Measurements from ENCODE around the gene GSTA2.
"Not testable (repeated sequence)": the region's sequence is repeated elsewhere in the genome, so short reads cannot be mapped to it uniquely, and the experiment has no call there.

The GSTA2 gene

GRCh38 chr6:52752310-52752709 lies 11.0 kb downstream of the GSTA2 start:
- TF ChIP-seq CTCF (IDR thresholded peaks at IDR 0.05; ENCODE audit: insufficient read depth, low read length, poor library complexity, severe bottlenecking), result no peak
- no peak for TF ChIP-seq EZH2phosphoT487 (conservative IDR thresholded peaks at IDR 0.05; ENCODE audit: low read length)
- Histone ChIP-seq H3K9me3 (ENCODE audit: insufficient read depth, low read length) (no peaks in the 10 kb centered on the region), H3K4me2 (ENCODE audit: low read depth, low read length, poor library complexity, severe bottlenecking) (no peak overlapping the region), H4K20me1 (ENCODE audit: low read depth, low read length) (no peaks in the 10 kb centered on the region), H3K27ac (ENCODE audit: low read depth, low read length) (no peak overlapping the region), H2AFZ (ENCODE audit: low read depth, low read length, severe bottlenecking) (no peak overlapping the region), H3K36me3 (ENCODE audit: low read length) (no peaks in the 10 kb centered on the region), H3F3A (ENCODE audit: insufficient read depth) (no peaks in the 10 kb centered on the region), H3K9ac (ENCODE audit: low read length) (no peak overlapping the region), H3K4me3 (ENCODE audit: insufficient read depth, low read length, poor library complexity, severe bottlenecking) (no peak overlapping the region), H3K27me3 (ENCODE audit: low read length) (no peaks in the 10 kb centered on the region), H3K79me2 (ENCODE audit: insufficient read depth, low read length) (no peaks in the 10 kb centered on the region), H3K9me2 (replicated peaks; ENCODE audit: insufficient read depth, low read length) (no peaks in the 10 kb centered on the region)

GRCh38 chr6:52749556-52750152 lies 13.6 kb downstream of the GSTA2 start:
- Histone ChIP-seq H3K27me3 (ENCODE audit: low read length) (no peaks in the 10 kb centered on the region), H3K9me3 (ENCODE audit: insufficient read depth, low read length) (no peaks in the 10 kb centered on the region), H3K36me3 (ENCODE audit: low read length) (no peaks in the 10 kb centered on the region), H3K4me3 (ENCODE audit: insufficient read depth, low read length, poor library complexity, severe bottlenecking) (no peak overlapping the region), H3K4me2 (ENCODE audit: low read depth, low read length, poor library complexity, severe bottlenecking) (no peak overlapping the region), H2AFZ (ENCODE audit: low read depth, low read length, severe bottlenecking) (no peak overlapping the region), H3F3A (ENCODE audit: insufficient read depth) (no peaks in the 10 kb centered on the region), H3K79me2 (ENCODE audit: insufficient read depth, low read length) (no peaks in the 10 kb centered on the region), H3K27ac (ENCODE audit: low read depth, low read length) (no peak overlapping the region), H4K20me1 (ENCODE audit: low read depth, low read length) (no peaks in the 10 kb centered on the region), H3K9me2 (replicated peaks; ENCODE audit: insufficient read depth, low read length) (no peaks in the 10 kb centered on the region), H3K9ac (ENCODE audit: low read length) (no peak overlapping the region)
- no peak for TF ChIP-seq CTCF (IDR thresholded peaks at IDR 0.05; ENCODE audit: insufficient read depth, low read length, poor library complexity, severe bottlenecking)

- H3K4me3 ChIP-seq (ENCODE audit: insufficient read depth, low read length, poor library complexity, severe bottlenecking); H4K20me1 ChIP-seq (ENCODE audit: low read depth, low read length); H3K27me3 ChIP-seq (ENCODE audit: low read length); H3K9me2 ChIP-seq (replicated peaks; ENCODE audit: insufficient read depth, low read length); H3K27ac ChIP-seq (ENCODE audit: low read depth, low read length); H3K79me2 ChIP-seq (ENCODE audit: insufficient read depth, low read length); H2AFZ ChIP-seq (ENCODE audit: low read depth, low read length, severe bottlenecking); H3K36me3 ChIP-seq (ENCODE audit: low read length); H3K9me3 ChIP-seq (ENCODE audit: insufficient read depth, low read length); H3K4me2 ChIP-seq (ENCODE audit: low read depth, low read length, poor library complexity, severe bottlenecking); H3K9ac ChIP-seq (ENCODE audit: low read length); H3F3A ChIP-seq (ENCODE audit: insufficient read depth): not testable (repeated sequence)
These were observed 16.0 kb downstream of the GSTA2 start for GRCh38 chr6:52747301-52747700.

- no peaks in the 10 kb centered on the region for H3K36me3 ChIP-seq (ENCODE audit: low read length)
- H3F3A ChIP-seq (ENCODE audit: insufficient read depth), result no peaks in the 10 kb centered on the region
- TF ChIP-seq CTCF (IDR thresholded peaks at IDR 0.05; ENCODE audit: insufficient read depth, low read length, poor library complexity, severe bottlenecking) (no peak), EZH2phosphoT487 (conservative IDR thresholded peaks at IDR 0.05; ENCODE audit: low read length) (no peak)
- H4K20me1 ChIP-seq (ENCODE audit: low read depth, low read length), result no peaks in the 10 kb centered on the region
- no peaks in the 10 kb centered on the region for H3K9me3 ChIP-seq (ENCODE audit: insufficient read depth, low read length)
- no peaks in the 10 kb centered on the region for H3K27me3 ChIP-seq (ENCODE audit: low read length)
- H3K4me2 ChIP-seq (ENCODE audit: low read depth, low read length, poor library complexity, severe bottlenecking), result no peak overlapping the region
- no peak overlapping the region for H3K27ac ChIP-seq (ENCODE audit: low read depth, low read length)
- H3K79me2 ChIP-seq (ENCODE audit: insufficient read depth, low read length), result no peaks in the 10 kb centered on the region
- no peak overlapping the region for H2AFZ ChIP-seq (ENCODE audit: low read depth, low read length, severe bottlenecking)
- no peak overlapping the region for H3K4me3 ChIP-seq (ENCODE audit: insufficient read depth, low read length, poor library complexity, severe bottlenecking)
- no peaks in the 10 kb centered on the region for H3K9me2 ChIP-seq (replicated peaks; ENCODE audit: insufficient read depth, low read length)
- H3K9ac ChIP-seq (ENCODE audit: low read length), result no peak overlapping the region
These were observed 17.1 kb downstream of the GSTA2 start for GRCh38 chr6:52746213-52746612.
